ENCODE measurements around the gene CUBN. TPM values are rescaled to one million over a fixed set of nuclear protein-coding genes. Genes with fewer than 3 reads are reported as not detected.
A peak's percentile ranks its signal among the peaks of the same experiment; 100 is the strongest.

Gene CUBN
- total RNA-seq, 4 donors from 2014 or later, result 0.27 to 3.6 (median 0.96) TPM

DNA sequence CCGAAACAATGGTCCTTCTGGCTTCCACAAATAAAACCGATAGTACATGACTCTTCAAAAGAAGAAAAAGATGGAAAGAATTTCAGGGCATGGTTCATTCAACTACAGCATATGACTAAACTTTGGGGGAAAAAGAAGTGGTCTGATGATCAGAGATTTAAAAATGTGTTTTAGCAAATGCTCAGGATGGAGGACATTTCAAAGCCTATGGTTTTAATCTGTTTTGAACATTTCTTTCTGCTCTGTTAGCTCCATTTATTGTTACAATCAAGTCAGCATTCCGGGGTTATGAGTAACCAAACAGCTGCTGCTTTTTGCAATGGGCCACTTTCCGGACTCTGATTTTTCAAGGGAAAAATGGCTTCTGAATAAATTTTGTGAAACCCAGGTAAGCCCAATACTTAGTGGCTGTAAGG, 142.4 kb downstream of the CUBN start:
- Histone ChIP-seq H3K4me3 (no peak overlapping the region), H3K4me1 (no peaks in the 10 kb centered on the region), H3K9me3 (no peaks in the 10 kb centered on the region), H3K27ac (peak overlapping the region in 3 of 4 donors; percentile 36 to 48 (median 37)), H3K27me3 (no peaks in the 10 kb centered on the region), H3K36me3 (no peaks in the 10 kb centered on the region)
- peak in 1 of 2 donors; percentile 46 for ATAC-seq
- in situ Hi-C loops (cut with MboI; ENCODE audit: low sequenced_read_pairs in 4 of 4) (no loop called here), intact Hi-C loops (cut with DNase I; ENCODE audit: low total_unique reads) (no loop called here)
- no peak for DNase-seq
- TF ChIP-seq, protein P1, sequence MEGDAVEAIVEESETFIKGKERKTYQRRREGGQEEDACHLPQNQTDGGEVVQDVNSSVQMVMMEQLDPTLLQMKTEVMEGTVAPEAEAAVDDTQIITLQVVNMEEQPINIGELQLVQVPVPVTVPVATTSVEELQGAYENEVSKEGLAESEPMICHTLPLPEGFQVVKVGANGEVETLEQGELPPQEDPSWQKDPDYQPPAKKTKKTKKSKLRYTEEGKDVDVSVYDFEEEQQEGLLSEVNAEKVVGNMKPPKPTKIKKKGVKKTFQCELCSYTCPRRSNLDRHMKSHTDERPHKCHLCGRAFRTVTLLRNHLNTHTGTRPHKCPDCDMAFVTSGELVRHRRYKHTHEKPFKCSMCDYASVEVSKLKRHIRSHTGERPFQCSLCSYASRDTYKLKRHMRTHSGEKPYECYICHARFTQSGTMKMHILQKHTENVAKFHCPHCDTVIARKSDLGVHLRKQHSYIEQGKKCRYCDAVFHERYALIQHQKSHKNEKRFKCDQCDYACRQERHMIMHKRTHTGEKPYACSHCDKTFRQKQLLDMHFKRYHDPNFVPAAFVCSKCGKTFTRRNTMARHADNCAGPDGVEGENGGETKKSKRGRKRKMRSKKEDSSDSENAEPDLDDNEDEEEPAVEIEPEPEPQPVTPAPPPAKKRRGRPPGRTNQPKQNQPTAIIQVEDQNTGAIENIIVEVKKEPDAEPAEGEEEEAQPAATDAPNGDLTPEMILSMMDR (IDR thresholded peaks at IDR 0.05 in 4 of 5, conservative IDR thresholded peaks at IDR 0.05 in 1 of 5), result no peak
- no peak for TF ChIP-seq POLR2A (IDR thresholded peaks at IDR 0.05)

DNA sequence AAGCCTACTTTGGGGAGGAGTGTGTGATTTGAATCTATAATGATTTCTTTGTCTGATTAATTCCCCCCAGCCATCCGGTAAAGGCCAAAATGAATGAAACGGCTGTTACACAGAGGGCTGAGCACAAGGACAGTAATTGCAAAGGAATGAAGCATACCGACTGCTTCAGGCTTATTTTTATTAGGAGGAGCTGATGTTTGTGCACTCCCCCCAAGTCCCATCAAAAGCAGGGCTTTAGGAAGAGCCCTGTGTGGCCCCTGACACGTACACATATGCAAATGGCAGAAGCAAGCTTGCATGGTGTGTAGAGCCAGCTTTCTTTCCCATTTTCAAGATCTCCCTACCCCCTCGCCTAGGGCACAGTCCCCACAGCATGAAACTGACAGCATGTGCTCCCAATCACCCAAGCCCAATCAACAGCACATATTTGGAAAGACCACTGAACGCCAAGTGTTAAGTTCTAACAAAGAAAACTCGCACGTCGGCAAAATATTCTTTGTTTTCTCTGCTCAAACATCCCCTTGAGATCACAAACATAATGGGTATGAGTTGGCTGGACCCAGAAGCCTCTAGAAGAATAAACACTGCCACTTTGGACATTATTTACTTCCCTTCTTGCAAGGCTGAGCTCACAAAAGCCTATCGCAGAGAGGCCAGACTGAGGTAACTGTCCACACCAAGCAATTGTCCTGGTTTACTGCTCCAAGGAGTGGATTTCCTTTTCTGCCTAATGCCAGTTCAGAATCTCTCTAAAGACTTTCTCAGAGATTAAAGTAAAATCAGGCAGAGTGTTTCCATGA, 143.0 kb downstream of the CUBN start:
- H3K4me1 ChIP-seq, result no peaks in the 10 kb centered on the region
- H3K9me3 ChIP-seq, result no peaks in the 10 kb centered on the region
- DNase-seq, result no peak
- TF ChIP-seq, protein P1 (IDR thresholded peaks at IDR 0.05 in 4 of 5, conservative IDR thresholded peaks at IDR 0.05 in 1 of 5), result no peak
- TF ChIP-seq POLR2A (IDR thresholded peaks at IDR 0.05), result no peak
- no peaks in the 10 kb centered on the region for H3K27me3 ChIP-seq
- H3K4me3 ChIP-seq, result no peak overlapping the region
- intact Hi-C loops (cut with DNase I; ENCODE audit: low total_unique reads), result no loop called here
- in situ Hi-C loops (cut with MboI; ENCODE audit: low sequenced_read_pairs in 4 of 4), result no loop called here
- peak in 1 of 2 donors; percentile 50 for ATAC-seq
- no peaks in the 10 kb centered on the region for H3K36me3 ChIP-seq
- H3K27ac ChIP-seq, result peak overlapping the region in 3 of 4 donors; percentile 36 to 48 (median 37)

DNA sequence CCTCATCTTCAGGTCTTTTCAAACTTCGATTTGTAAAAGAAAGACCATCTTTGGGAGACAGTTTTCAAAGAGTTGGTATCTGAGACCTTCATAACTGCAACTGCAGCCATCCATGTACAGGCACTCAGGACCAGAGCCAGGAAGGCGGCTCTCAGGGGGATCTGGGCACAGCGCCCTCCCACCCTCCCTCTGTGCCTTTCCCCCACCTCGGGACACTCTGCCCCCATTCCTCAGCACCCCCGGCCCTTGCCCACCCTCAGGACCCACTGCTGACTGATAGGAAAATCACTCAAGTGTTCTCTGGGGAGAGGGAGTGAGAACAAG, 143.6 kb downstream of the CUBN start:
- H3K4me1 ChIP-seq, result no peaks in the 10 kb centered on the region
- peak overlapping the region in 1 of 4 donors; percentile 37 for H3K27ac ChIP-seq
- no peaks in the 10 kb centered on the region for H3K27me3 ChIP-seq
- no peak for DNase-seq
- TF ChIP-seq, protein P1 (IDR thresholded peaks at IDR 0.05 in 4 of 5, conservative IDR thresholded peaks at IDR 0.05 in 1 of 5), result no peak
- TF ChIP-seq POLR2A (IDR thresholded peaks at IDR 0.05), result no peak
- H3K36me3 ChIP-seq, result no peaks in the 10 kb centered on the region
- in situ Hi-C loops (cut with MboI; ENCODE audit: low sequenced_read_pairs in 4 of 4), result no loop called here
- no peak overlapping the region for H3K4me3 ChIP-seq
- intact Hi-C loops (cut with DNase I; ENCODE audit: low total_unique reads), result no loop called here
- no peaks in the 10 kb centered on the region for H3K9me3 ChIP-seq
- no peak for ATAC-seq

DNA sequence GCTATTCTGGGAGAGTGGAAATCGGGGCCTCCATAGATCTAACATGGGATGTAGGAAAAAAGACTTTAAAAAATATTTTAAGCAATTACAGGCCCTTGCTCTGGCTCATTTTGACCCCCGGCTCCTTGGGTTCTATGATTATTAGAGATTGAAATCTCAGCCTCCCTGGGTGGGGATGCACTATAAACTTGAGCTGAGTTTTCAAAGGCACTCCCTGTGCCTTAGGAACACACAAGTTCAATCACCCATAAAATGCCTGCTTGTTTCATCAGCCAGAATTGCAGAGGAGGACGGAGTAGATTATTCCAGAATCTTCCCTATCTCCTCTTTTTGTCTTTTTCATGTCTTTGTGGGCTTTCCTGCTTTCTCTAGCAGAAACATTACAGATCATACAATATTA, 145.4 kb downstream of the CUBN start:
- no peak overlapping the region for H3K27ac ChIP-seq
- TF ChIP-seq, protein P1 (IDR thresholded peaks at IDR 0.05 in 4 of 5, conservative IDR thresholded peaks at IDR 0.05 in 1 of 5), result no peak
- H3K36me3 ChIP-seq, result no peaks in the 10 kb centered on the region
- no peaks in the 10 kb centered on the region for H3K9me3 ChIP-seq
- H3K27me3 ChIP-seq, result no peaks in the 10 kb centered on the region
- intact Hi-C loops (cut with DNase I; ENCODE audit: low total_unique reads) (no loop called here), in situ Hi-C loops (cut with MboI; ENCODE audit: low sequenced_read_pairs in 4 of 4) (no loop called here)
- ATAC-seq (no peak), DNase-seq (no peak)
- no peak overlapping the region for H3K4me3 ChIP-seq
- H3K4me1 ChIP-seq, result no peaks in the 10 kb centered on the region

DNA sequence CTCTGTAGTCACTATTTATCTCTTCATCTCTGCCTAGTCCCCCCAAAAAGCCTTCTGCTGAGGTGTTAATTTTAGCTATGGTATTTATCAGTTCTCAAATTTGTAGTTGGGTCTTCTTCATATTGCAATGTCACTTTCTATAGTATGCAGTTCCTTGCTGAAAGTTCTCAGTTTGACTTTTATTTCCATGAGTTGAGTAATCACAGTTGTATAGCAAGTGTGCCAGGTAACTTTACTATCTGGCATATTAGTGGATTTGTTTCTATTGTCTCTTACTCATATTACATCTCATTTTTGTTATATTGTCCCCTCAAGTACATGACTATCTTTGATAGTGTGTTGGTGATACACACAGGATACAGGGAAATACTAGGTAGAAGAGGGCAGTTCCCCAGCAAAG, 152.8 kb downstream of the CUBN start:
- in situ Hi-C loops (cut with MboI; ENCODE audit: low sequenced_read_pairs in 4 of 4), result no loop called here
- no peak for ATAC-seq
- no peak for DNase-seq

More for the DNA sequence above, 152.8 kb downstream of the CUBN start:
- H3K36me3 ChIP-seq, result no peaks in the 10 kb centered on the region
- H3K9me3 ChIP-seq, result no peaks in the 10 kb centered on the region
- no peak overlapping the region for H3K4me3 ChIP-seq
- no peak for TF ChIP-seq POLR2A (IDR thresholded peaks at IDR 0.05)
- TF ChIP-seq, protein P1 (IDR thresholded peaks at IDR 0.05 in 4 of 5, conservative IDR thresholded peaks at IDR 0.05 in 1 of 5), result no peak
- intact Hi-C loops (cut with DNase I; ENCODE audit: low total_unique reads), result no loop called here
- H3K27ac ChIP-seq, result no peak overlapping the region
- no peaks in the 10 kb centered on the region for H3K27me3 ChIP-seq
- H3K4me1 ChIP-seq, result no peaks in the 10 kb centered on the region

Data from gastrocnemius medialis (tissue), 4 donors.